Thyroid gland (tissue), 4 donors: Measurements from ENCODE around the gene RYR2. TPM values are rescaled to one million over a fixed set of nuclear protein-coding genes. Genes with fewer than 3 reads are reported as not detected.

Source experiments
- DNase-seq, 2 donors: peaks; one replicate each; pipeline ENCODE4 v3.0.0-alpha.2; 2019
- H3K27ac ChIP-seq, 3 donors: fragments of 200-600 bp; sonication (generic); 1 replicate in 2 of 3; 2 replicates in 1 of 3; pipeline ENCODE4 v1.5.1; 2016 to 2019; ENCODE audit warnings: mild to moderate bottlenecking in 1 of 3, moderate library complexity in 1 of 3
- H3K27me3 ChIP-seq: fragments of 200-600 bp; sonication (generic); one replicate; pipeline ENCODE4 v1.5.1; 2019
- H3K36me3 ChIP-seq, 2 donors: fragments of 200-600 bp; sonication (generic); one replicate each; pipeline ENCODE4 v1.5.1; 2016 to 2019
- H3K4me1 ChIP-seq, 2 donors: fragments of 200-600 bp; sonication (generic); one replicate each; pipeline ENCODE4 v1.5.1; 2017 to 2019
- H3K4me3 ChIP-seq, 3 donors: fragments of 200-600 bp; sonication (generic); replicated peaks in 1 of 3; 1 replicate in 2 of 3; 2 replicates in 1 of 3; pipeline ENCODE4 v1.5.1; 2016; ENCODE audit warnings: mild to moderate bottlenecking in 1 of 3
- H3K9me3 ChIP-seq: fragments of 200-600 bp; sonication (generic); one replicate; pipeline ENCODE4 v1.5.1; 2017
- CTCF ChIP-seq, 6 experiments: fragments of 200-600 bp in 3 of 6; fragments of 450-650 bp in 3 of 6; sonication (generic) in 3 of 6; IDR thresholded peaks; one replicate each; pipeline ENCODE4 v1.5.1; 2016 to 2019; ENCODE audit warnings: antibody characterized with exemption in 6 of 6, mild to moderate bottlenecking in 2 of 6, inconsistent platforms in 1 of 6, moderate library complexity in 1 of 6
- POLR2A ChIP-seq, 2 donors: fragments of 450-650 bp; IDR thresholded peaks; one replicate each; pipeline ENCODE4 v1.6.1; 2017; ENCODE audit warnings: antibody characterized with exemption in 2 of 2, mild to moderate bottlenecking in 2 of 2, moderate library complexity in 1 of 2
- WGBS, 2 donors: methylation state at CpG; one replicate each; pipeline ENCODE4 v1.1.5; 2017; 5-methylcytosine and 5-hydroxymethylcytosine counted together
- intact Hi-C: fragments of 100-400 bp; cut with DNase I; formaldehyde crosslinking; loops from one replicate; pipeline ENCODE4 v1.15.1; 2023
- microRNA-seq: library from miRNA; unstranded; fragments of <30 nt; microRNA quantifications from one replicate; pipeline ENCODE4, GENCODE V29; 2016
- small RNA-seq: library from RNA; depleted of rRNA; stranded (forward); fragments of <200 nt; gene quantifications from one replicate; pipeline ENCODE3, GENCODE V24; 2016
- total RNA-seq, 4 donors: library from RNA; depleted of rRNA; stranded (reverse); fragments of >200 nt; gene quantifications; one replicate each; pipeline ENCODE4 v1.2.3, GENCODE V29; 2016

RYR2 gene
- total RNA-seq, 4 donors from 2014 or later = 6.6 to 31.8 (median 28.2) TPM

GRCh38 chr1:237873487-237874211 lies 831.7 kb downstream of the RYR2 start:
- no peak overlapping the region for H3K27ac ChIP-seq
- WGBS, 2 donors = 64 to 68% methylated on average over 4 of the region's 4 CpGs
- H3K36me3 ChIP-seq = no peaks in the 10 kb centered on the region
- no peak overlapping the region for H3K4me3 ChIP-seq
- TF ChIP-seq POLR2A (IDR thresholded peaks at IDR 0.05) (no peak), CTCF (IDR thresholded peaks at IDR 0.05) (no peak)
- no peaks in the 10 kb centered on the region for H3K9me3 ChIP-seq
- intact Hi-C loops = no loop called here
- no peaks in the 10 kb centered on the region for H3K27me3 ChIP-seq
- no peaks in the 10 kb centered on the region for H3K4me1 ChIP-seq
- DNase-seq = no peak

DNA sequence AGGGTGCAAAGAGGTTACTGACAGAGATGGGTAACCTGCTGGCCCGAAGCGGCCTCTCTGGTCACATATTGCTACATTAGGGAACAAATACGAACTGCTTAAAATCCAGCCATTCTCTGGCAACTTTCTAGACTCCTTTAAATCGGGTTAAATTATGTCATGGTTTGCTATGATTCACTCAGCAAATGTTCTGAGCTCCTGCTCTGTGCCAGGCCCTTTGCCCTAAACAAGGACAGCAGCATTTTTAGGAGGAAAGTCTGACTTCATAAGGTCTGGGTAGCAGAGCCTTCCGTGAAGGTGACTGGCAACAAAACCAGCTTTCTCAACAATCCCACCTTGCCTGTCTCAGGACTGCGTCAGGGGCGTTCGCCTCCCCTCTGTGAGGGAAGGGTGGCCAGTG lies 833.3 kb downstream of the RYR2 start:
- no peak for TF ChIP-seq CTCF (IDR thresholded peaks at IDR 0.05)
- no peak for TF ChIP-seq POLR2A (IDR thresholded peaks at IDR 0.05)
- Histone ChIP-seq H3K4me3 (no peak overlapping the region), H3K27me3 (no peaks in the 10 kb centered on the region), H3K36me3 (no peaks in the 10 kb centered on the region), H3K27ac (no peak overlapping the region), H3K9me3 (no peaks in the 10 kb centered on the region), H3K4me1 (no peaks in the 10 kb centered on the region)
- no peak for DNase-seq
- intact Hi-C loops = no loop called here
- WGBS, 2 donors = 89 to 91% methylated on average over 8 of the region's 8 CpGs

DNA sequence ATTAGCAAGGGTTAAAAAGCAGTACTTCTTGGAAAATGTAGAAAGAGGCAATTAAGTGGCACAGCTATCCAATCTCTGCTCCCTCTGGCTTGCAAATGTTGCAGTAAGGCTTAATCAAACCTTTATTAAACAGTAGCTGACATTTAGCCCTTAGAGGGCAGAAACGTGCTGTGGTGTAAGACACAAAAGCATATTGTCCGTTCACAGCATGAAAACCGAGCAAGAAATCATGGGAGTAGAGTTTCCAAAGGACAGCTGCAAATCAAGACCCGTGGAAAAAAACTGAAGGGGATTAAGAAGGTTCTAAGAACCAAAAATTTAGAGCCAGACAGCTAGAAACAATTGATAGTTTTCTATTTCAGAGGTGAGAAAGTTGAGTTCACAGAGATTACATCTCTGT lies 835.6 kb downstream of the RYR2 start:
- no peaks in the 10 kb centered on the region for H3K36me3 ChIP-seq
- 56 to 71% methylated on average over 4 of the region's 4 CpGs for WGBS, 2 donors
- no peaks in the 10 kb centered on the region for H3K4me1 ChIP-seq
- TF ChIP-seq POLR2A (IDR thresholded peaks at IDR 0.05) (no peak), CTCF (IDR thresholded peaks at IDR 0.05) (no peak)
- intact Hi-C loops = no loop called here
- H3K9me3 ChIP-seq = no peaks in the 10 kb centered on the region
- no peak overlapping the region for H3K4me3 ChIP-seq
- no peaks in the 10 kb centered on the region for H3K27me3 ChIP-seq
- H3K27ac ChIP-seq = no peak overlapping the region
- no peak for DNase-seq

- no peak for TF ChIP-seq CTCF (IDR thresholded peaks at IDR 0.05)
- TF ChIP-seq POLR2A (IDR thresholded peaks at IDR 0.05) = no peak
- H3K4me1 ChIP-seq = no peaks in the 10 kb centered on the region
- intact Hi-C loops = no loop called here
- no peak for DNase-seq
- no peaks in the 10 kb centered on the region for H3K36me3 ChIP-seq
- H3K27me3 ChIP-seq = no peaks in the 10 kb centered on the region
- H3K9me3 ChIP-seq = no peaks in the 10 kb centered on the region
- H3K4me3 ChIP-seq = no peak overlapping the region
- WGBS, 2 donors = 71 to 81% methylated on average over 1 of the region's 1 CpG
- no peak overlapping the region for H3K27ac ChIP-seq
These were observed 836.4 kb downstream of the RYR2 start for GRCh38 chr1:237878406-237878805.

DNA sequence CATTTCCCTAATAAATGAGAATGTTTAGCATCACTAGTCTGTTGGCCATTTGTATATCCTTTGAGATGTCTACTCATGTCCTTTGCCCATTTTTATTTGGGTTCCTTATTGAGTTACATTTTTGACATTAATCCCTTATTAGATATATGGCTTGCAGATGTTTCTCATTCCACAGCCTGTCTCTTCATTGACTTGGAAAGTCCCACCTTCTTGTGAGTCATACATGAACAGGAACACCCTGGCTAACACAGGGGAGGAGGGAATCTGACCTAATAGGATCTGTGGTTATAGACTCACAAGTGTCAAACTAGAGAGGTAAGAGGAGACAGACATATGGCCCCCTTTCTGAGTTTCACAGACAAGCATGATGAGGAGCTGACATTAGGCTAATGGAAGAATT lies 837.2 kb downstream of the RYR2 start:
- no peak for DNase-seq
- H3K27ac ChIP-seq = no peak overlapping the region
- no peaks in the 10 kb centered on the region for H3K4me1 ChIP-seq
- no peaks in the 10 kb centered on the region for H3K36me3 ChIP-seq
- intact Hi-C loops = no loop called here
- TF ChIP-seq POLR2A (IDR thresholded peaks at IDR 0.05) = no peak
- TF ChIP-seq CTCF (IDR thresholded peaks at IDR 0.05) = no peak
- H3K9me3 ChIP-seq = no peaks in the 10 kb centered on the region
- no peak overlapping the region for H3K4me3 ChIP-seq
- H3K27me3 ChIP-seq = no peaks in the 10 kb centered on the region

Small RNA genes within 50 kb of the gene (microRNA-seq; reads per million reads assigned to microRNA genes)
- not detected for gene MIR4428

Small RNA genes within 50 kb of the gene (small RNA-seq; reads per million reads assigned to genes)
- gene MIR4428 (not detected), gene RF00402 (not detected)

Other genes starting within 250 kb of the RYR2 start
- 10 to 100 TPM; 43.2 to 78.3 (median 47.0) TPM for gene MTR, start 246.9 kb upstream of the RYR2 start, total RNA-seq
- gene MT1HL1, start 37.7 kb upstream of the RYR2 start, total RNA-seq = not detected